Stimulated activated CD4-positive, alpha-beta T cell treated with anti-CD3 and anti-CD28 coated beads, TNF-alpha, amount 100 ng/mL, for 48 hours (primary cell): ENCODE results near the gene ASB18.
"Not testable (repeated sequence)": the region's sequence is repeated elsewhere in the genome, so short reads cannot be mapped to it uniquely, and the experiment has no call there.

ENCODE experiments used
- DNase-seq, 3 donors: peaks; one replicate each; pipeline ENCODE4 v3.0.0-alpha.2; 2020; ENCODE audit warnings: low read depth in 3 of 3

Gene ASB18

DNA sequence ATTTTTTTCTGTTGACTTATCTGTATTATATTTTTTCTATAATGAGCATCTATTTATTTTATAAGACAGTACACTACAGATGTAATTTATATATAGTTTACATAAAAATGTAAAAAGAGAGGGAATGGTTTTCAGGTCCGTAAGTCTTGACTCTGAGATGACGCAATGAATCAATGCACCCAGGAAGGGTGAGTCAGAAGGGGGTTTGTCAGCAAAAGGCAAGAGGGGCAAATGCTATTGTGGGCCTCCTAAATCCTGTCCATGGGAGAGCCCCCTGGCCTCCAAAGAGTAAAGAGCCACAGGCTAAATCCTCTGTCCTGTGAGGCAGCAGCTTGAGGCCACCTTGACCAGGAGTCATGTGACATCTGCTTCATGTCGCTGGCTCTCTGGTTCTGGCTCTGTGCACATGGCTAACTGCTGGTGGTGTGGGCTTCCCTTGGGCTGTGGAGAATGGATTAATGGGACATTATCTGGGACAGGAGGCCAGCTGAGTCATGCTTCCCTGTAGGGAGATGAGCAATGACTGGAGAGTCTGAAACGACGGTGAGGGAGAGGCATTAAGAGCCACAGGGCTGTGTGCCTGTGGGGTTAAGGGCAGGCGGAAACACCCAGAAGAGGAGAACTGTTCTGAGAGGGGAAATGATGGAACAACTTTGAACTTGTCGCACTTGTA lies 22.8 kb upstream of the ASB18 start:
- no peak for DNase-seq

DNA sequence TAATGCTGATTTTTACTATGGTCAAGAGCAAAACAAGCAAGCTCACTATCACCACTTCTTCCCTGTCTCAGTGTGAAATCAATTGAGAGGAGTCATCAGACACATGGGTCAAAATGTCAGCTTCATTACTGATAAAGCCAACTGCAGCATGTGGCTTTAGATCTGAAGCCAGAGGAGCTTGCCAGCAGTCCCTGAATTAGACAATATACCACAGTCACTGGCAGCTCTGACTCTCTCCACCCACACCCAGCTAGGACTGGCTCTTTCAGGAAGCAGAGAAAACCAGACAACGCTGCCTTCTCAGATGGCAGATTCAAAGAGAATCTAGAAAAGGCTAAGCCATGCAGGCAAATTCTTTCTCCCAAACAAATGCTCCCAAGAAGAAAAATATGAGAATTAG lies 20.0 kb upstream of the ASB18 start:
- no peak for DNase-seq

DNA sequence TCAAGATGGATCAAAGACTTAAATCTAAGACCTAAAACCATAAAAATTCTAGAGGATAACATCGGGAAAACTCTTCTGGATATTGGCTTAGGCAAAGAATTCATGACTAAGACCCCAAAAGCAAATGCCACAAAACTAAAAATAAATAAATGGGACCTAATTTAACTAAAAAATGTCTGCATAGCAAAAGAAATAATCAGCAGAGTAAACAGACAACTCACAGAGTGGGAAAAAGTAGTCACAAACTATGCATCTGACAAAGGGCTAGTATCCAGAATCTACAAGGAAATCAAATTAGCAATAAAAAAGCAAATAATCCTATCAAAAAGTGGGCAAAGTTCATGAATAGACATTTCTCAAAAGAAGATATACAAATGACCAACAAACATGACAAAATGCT lies 18.2 kb upstream of the ASB18 start:
- no peak for DNase-seq

DNA sequence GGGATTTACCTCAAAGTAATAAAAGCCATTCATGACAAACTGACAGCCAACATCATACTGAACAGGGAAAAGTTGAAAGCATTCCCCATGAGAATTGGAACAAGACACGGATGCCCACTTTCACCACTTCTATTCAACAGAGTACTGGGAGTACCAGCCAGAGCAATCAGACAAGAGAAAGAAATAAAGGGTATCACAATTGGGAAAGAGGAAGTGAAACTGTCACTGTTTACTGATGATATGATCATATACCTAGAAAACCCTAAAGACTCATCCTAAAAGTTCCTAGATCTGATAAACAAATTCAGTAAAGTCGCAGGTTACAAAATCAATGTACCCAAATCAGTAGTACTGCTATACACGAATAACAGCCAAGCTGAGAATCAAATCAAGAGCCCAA lies 17.2 kb upstream of the ASB18 start:
- no peak for DNase-seq

DNA sequence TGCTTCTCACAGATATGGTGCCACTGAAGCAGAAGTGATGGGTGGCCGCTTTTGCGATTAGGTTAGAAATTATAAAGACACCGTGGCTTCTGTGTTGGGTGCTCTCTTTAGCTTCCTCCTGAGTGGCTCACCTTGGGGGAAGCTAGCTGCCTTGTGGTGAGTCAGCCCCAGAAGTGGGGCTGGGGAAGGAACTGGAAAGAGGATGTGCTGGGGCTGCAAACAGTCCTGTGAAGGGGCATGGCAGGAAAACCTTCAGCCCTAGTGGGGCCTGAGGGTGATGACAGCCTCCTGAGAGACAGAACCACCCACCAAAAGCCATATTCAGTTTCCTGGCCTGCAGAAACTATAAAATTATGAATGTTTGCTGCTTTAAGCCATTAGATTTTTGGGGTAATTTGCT lies 8.9 kb upstream of the ASB18 start:
- no peak for DNase-seq

DNA sequence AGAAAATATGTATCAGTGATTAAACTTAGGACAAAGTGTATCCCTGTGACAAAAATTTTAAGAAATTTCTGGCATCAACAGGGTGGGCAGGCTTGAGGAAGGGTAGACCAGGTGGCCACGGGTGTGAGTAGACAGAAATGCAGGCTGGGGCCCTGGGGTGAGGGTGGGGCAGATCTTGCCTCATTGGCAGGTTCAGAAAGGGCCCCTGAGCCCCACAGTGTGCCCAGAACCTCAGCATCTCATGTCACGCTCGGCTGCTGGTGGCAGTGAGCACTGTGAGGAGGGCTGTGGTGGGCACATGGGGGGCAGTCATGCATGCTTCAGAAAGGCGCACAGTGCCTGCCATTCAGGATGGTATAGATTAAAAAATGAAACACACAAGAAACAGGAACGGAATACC lies 7.6 kb upstream of the ASB18 start:
- DNase-seq = no peak

DNA sequence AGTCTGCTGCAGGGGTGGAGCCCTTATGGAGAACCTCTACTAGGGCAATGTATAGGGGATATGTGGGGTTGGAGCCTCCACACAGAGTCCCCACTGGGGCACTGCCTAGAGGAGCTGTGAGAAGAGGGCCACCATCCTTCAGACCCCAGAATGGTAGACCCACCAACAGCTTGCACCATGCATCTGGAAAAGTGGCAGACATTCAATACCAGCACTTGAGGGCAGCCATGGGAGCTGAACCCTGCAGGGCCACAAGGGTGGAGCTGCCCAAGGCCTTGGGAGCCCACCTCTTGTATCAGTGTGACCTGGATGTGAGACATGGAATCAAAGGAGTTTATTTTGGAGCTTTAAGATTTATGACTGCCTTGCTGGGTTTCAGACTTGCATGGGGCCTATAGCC lies 5.7 kb upstream of the ASB18 start:
- DNase-seq = not testable (repeated sequence)

DNA sequence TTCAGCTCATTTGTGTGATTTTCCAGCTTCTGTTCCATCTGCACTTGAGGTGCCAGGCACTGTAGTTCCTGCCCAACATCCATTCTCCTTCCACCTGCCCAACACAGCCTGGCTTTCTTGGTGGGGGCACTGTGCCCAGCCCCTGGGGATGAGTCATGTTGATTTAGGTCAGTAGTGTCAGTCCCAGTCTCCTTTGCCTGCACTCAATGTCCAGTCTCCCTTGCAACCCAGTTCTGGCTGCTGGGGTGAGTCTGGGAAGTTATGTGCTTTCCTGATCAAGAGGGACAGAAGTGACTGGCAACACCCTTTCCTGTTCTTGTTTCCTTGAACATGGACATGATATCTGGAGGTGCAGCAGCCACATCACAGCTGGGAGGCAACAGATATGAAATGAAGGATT lies 1.5 kb upstream of the ASB18 start:
- no peak for DNase-seq

DNA sequence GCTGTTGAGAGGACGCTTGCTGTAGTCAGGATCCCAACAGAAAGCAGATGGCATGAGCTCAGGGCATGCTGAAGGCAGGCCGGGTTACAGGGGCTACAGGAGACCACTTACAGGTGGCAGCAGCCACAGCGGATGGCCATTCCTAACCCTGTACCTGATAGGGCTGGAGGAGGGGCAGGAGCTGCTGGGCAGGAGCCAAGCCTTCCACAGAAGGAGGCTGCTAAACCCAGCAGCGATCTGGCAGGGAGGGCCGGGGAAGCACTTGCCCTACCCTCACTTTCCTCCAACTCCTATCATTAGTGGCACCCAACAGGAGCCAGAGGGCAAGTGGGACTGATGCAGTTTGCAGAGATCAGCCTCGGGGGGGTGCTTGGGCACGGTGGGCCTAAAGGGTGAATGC lies 2.0 kb downstream of the ASB18 start:
- no peak for DNase-seq

DNA sequence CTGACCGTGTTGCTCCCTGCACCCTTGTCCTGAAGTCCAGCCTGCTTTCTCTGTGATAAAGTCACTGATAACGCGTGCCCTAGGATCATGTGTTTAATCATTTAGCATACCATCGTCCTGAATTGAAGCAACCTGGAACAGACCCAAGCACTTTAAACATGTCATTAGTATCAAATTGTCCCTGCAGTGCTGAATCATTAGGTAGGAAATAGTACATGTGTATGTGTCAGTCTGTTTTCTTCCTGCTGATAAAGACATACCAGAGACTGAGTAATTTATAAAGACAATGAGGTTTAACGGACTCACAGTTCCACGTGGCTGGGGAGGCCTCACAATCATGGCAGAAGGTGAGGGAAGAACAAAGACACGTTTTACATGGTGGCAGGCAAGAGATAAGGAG lies 2.8 kb downstream of the ASB18 start:
- DNase-seq = no peak

DNA sequence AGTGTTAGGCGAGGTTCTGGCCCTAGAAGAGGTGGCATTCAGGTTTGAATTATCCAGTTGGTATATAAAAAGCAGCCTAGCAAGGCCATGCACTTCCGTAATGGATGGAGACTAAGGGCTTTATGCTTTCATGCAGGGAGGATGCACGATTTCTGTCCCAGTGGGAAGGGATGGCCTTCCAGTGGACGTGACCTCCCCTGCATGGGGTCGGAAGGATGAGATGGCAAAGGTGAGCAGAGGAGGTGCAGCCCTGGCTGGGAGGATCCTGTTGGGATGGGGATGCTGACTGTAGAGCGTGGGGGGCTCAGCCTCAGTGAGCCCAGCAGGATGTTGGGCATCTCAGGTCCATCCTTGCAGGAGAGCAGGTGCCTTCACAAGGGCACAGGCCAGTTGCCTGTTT lies 4.8 kb downstream of the ASB18 start:
- DNase-seq = no peak

DNA sequence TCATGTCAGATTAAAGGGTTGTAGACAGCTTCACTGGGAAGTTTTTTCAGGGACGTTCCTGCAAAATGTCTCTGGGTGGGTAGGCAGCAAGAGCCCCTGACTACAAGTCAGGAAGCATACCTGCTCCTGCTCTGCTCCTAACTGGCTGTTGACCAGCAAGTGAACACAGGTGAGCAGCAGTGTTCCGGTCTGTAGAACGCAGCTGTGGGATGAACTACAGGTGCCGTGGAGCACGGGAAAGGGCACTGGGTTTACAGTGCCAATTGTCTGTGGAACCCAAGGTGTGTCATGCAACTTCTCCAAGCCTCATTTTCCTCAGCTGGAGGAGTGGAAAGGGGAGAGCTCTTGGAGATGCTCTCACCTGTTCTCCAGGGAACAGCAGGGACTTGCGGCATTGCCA lies 6.6 kb downstream of the ASB18 start:
- no peak for DNase-seq

DNA sequence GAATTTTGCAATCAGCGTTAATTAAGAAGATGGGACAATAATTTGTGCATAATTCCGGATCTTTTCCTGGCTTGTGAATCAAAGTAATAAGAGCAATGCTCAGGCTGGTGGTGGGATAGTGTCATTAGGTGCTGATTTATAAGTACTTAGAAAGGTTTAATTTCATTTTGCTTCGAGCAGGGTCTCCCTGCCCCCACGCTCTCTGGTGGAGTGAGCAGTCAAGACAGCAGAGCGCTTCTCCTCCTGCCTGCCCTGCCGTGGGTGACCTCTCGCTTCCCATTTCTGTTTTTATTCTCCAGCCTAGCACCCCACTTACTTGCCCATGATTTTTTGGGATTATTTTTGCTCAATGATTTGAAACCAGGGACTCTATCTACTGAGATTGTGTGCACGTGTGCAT lies 7.1 kb downstream of the ASB18 start:
- no peak for DNase-seq

DNA sequence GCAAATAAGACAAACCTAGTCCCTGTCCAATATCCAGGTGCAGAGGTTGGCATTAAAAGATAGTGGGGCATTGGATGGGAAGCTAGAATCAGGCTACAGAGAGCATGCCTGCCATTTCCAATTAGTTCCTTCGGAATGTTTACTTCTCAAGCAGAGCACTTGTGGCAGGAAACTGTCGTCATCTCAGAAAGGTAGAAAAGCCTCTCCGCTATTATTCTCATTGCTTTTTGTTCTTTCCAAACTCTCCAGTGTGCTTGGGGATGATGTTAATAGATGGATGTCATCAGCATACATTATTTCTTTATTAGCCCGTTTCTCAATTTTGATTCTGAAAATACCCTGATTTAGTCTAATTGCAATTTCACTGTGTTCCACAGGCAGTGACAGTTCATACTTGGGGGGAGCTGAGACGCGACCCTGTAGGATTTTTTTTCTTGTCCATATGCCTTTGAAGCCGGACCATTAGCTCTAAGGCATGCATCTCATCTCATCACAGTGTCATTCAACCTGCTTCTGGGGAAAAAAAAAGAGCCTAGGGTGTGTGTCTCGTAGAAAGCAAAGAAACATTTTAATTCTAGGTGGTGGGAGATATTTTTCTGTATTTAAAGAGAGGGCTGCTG lies 7.7 kb downstream of the ASB18 start:
- DNase-seq = no peak

DNA sequence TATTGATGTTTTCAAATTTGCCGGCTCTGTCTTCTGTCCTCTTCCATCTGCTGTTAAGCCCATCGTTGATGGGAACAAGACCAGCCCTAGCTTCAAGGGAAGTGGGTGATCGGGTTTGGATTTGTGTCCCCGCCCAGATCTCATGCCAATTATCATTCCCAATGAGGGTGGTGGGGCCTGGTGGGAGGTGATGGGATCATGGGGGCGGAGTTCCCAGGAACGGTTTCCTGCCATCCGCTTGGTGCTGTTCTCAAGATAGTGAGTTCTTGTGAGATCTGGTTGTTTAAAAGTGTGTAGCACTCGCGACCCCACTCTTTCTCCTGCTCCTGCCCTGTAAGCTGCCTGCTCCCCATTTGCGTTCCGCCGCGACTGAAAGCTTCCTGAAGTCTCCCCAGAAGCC lies 9.5 kb downstream of the ASB18 start:
- DNase-seq = no peak

DNA sequence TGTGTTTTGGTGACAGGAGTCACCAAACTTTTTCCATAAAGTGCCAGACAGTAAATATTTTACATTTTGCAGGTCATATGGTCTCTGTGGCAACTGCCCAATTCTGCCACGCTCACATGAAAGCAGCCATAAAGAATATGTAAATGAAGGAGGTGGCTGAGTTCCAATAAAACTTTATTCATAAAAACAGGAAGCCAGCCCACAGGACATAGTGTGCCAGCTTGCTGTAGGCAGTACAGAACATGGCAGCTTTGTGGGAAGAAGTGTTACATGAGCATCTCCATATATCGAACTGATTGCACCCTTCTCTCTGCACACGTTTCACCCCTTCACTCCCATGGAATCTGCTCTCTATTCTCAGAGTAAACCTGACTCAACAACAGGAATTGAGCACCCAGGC lies 10.2 kb downstream of the ASB18 start:
- no peak for DNase-seq

DNA sequence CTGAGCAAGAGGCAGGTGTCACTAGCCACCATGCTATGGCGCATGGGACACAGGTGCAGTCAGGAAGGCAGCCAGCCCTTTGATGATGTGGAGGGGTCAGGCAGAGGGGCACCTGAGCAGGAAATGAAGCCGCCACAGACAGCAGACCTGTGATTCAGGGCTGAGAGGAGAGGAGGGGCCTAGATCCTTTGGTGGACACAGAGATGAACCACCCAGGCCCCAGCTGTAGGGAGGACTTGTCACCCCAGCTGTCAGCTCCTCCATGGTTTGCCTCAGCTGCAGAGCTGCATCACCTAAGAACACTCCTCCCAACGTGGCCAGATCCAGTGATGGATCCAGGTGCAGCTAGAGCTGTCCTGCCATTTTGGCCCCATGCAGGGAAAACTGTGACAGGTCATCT lies 11.6 kb downstream of the ASB18 start:
- DNase-seq = no peak

DNA sequence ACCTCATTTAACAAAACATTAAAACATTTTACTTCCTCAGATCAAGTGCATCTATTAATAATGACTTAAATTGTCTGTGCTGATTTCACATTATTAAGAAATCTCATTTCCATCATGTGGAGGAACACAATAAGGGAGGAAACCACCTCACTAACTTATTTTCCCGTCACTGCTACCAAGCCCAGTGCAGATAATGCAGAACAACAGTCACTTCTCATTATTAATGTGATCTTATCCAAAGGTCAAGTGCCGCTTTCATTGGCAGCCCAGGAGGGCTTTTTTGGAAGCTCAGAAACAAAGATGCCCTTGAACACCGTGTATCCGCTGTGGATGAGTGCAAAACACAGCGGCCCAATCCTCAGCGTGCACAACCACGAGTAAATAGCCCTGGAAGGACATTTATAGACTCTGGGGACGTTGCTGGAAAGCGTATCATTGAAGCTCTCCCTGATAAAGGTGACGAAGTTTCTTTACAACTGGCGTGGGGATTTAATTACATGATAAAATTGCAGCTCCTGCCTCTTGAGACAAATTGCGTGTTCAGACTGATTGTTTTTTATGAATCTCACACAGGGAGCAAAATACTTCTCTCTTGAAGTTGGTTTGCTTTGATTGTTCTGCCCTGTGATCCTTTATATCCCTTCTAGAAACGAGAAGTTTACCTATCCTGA lies 13.2 kb downstream of the ASB18 start:
- no peak for DNase-seq

DNA sequence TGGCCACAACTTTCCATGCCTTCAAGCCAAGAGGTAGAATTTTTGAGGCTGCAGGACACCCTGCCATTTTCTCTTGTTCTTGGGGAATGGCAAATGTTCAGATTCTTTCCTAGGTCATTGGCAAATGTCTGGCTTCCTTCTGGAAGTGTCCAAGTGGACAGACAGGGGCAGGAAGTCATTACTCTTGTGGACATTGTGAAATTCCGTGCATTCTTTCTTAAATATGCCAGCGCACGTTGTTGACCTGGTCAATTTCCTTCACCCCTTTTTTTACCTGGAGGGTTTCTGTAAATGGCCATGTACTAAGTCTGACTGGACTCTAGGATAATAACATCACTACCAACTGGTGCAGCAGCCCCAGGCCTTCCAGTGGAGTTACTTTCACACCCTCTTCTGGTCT lies 13.9 kb downstream of the ASB18 start:
- no peak for DNase-seq

DNA sequence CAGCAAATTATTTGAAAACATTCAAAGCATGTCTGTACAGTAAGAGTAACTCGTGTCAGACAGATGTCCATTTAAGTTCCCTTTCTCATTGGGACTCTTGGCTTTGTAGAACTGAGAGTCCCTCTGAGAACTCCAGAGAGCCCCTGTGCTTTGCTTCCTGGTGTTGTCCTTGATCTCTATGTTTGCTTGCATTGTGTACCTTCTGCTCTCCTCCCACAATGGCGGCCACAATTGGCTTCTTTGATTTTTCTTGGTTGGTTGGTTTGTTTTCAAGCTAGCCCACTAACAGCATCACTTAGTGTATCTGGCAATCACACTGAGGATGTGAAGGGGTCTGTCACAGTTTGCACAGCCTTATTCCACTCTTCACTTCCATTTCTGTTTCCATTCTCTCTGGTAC lies 15.1 kb downstream of the ASB18 start:
- no peak for DNase-seq

DNA sequence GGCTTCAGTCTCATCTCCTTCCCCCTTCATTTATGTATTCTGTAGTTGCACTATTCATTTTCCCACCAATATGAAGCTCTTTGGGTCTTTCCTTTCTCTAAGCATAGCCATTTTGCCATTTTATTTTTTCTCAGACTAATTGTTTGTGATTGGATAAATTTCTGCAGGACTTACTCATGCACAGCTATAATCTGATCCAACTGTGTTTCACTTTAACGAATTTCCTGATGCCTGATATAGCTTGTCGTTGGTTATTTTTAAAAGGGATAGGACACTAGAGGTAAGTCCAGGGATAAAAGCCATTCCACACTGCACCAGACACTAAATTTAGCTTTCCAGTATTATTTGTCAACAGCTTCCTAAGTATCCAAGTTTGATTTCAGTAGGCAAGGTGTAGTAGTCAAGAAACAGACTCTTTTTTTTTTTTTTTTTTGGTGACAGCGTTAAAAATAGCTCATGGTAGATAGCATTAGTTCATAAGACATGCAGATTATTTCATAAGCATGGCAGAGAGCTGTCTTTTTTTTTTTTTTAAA lies 17.4 kb downstream of the ASB18 start:
- no peak for DNase-seq

DNA sequence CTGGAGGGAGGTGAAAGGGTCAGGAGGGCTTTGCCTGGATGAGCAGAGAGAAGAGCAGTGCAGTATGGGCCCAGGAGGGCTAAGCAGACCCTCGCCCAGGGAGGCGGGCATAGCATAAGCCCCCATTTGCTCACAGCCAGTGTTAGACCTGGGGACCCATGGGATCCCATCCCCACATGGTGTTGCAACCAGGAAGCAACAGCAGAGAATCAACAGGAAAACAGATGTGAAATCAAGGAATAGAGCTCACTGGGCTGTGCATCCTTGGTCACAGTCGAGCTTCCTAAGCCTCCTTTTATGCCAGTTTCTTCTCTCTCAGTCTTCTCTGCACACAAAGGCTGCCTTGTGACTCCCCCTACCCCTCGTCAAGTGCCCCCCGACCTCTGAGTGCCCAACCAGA lies 19.9 kb downstream of the ASB18 start:
- no peak for DNase-seq

DNA sequence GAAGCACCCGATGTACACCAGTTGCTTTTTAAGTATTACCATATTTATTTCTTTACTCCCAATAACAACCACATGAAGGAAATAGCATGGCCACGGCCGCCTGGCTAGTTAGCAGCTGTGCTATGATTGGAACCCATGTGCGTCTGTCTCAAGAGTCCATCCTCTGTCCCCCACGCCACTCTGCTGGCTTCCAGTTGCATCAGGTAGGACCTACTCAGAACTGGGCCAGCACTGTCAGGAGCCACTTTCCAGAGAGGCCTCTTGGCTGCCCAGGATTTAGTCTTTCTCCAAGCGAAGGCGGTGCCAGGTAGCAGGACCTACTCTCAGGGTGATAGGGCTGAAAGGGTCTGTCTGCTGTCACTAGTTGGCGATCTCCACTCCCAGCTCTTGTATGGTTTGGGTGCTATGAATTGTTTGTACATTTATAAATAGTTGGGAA lies 22.1 kb downstream of the ASB18 start:
- no peak for DNase-seq
